IPS-20b (cell line): ENCODE results near the gene PRPF40B.

Source experiments
- H3K27ac ChIP-seq: one replicate; pipeline ENCODE4 v1.5.1; 2013; ENCODE audit warnings: low read length
- H3K27me3 ChIP-seq: 2 replicates; pipeline ENCODE4 v1.6.1; 2013; ENCODE audit warnings: mild to moderate bottlenecking, low read length, inconsistent platforms; ENCODE audit not compliant: insufficient read depth
- H3K36me3 ChIP-seq: 2 replicates; pipeline ENCODE4 v1.6.1; 2013; ENCODE audit warnings: low read depth, mild to moderate bottlenecking, inconsistent platforms, low read length, moderate library complexity; ENCODE audit not compliant: insufficient read depth
- H3K4me1 ChIP-seq: 2 replicates; pipeline ENCODE4 v1.6.1; 2013; ENCODE audit warnings: mild to moderate bottlenecking, control low read depth, inconsistent platforms, low read length, moderate library complexity; ENCODE audit not compliant: insufficient read depth
- H3K4me3 ChIP-seq: 2 replicates; pipeline ENCODE4 v1.5.1; 2013; ENCODE audit warnings: mild to moderate bottlenecking, low read length, inconsistent platforms
- H3K9ac ChIP-seq: 2 replicates; pipeline ENCODE4 v1.6.1; 2013; ENCODE audit warnings: low read depth, mild to moderate bottlenecking, inconsistent platforms, low read length, moderate library complexity
- H3K9me3 ChIP-seq: 2 replicates; pipeline ENCODE4 v1.6.1; 2013; ENCODE audit warnings: mild to moderate bottlenecking, low read depth, low read length, inconsistent platforms; ENCODE audit not compliant: insufficient read depth

The PRPF40B gene

DNA sequence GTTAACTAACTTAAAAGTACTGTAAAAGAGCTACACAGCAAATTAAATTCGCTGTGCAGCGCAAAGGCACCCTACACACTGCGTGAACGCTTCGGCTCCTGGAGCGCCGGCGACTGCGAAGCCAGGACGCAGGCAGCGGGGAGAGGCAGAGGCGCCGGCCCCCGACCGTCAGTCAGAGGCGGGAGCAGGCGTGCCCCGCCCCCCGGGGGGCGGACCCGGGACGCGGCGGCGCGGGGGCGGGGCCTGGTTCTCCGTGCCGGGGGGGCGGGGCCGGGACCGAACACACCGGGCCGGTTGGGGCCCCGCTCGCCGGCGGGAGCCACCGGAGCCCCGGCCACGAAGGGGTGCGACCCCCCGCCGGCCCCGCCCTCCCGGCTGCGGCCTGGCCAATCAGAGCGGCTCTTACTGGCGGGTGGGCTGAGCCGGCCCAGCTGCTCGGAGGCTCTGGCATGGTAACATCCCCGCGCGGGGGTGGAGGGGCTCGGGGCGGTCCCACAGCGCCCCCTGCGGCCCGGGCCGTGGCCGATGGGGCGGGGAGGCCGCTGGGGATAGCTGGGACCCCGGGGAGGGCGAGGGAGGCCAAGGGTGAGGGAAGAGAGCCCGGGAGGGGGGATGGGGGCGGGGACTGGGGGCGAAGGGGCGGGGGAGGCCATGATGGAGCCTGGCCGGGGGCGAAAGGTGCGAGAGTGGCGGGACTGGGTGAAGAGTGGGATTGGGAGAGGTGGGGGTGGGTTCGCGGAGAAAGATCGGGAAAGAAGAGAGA, at the start of gene PRPF40B:
Gene PRPF40B (plus strand): TSS at position 420 of the 763 bp plus-strand sequence. CDS start 30 bp downstream, at position 450.
- peak within 1 kb of the TSS; percentile 77 for H3K4me3 ChIP-seq
- peaks cover 10% of the 10 kb centered on the region for H3K4me1 ChIP-seq
- H3K27me3 ChIP-seq, result peaks cover 28% of the 10 kb centered on the region; the same call in 1 of the 2 replicates
- no peak within 1 kb of the TSS for H3K27ac ChIP-seq
- H3K9me3 ChIP-seq, result no peaks in the 10 kb centered on the region
- H3K36me3 ChIP-seq, result no peaks in the 10 kb centered on the region
- peak within 1 kb of the TSS; percentile 67 for H3K9ac ChIP-seq

DNA sequence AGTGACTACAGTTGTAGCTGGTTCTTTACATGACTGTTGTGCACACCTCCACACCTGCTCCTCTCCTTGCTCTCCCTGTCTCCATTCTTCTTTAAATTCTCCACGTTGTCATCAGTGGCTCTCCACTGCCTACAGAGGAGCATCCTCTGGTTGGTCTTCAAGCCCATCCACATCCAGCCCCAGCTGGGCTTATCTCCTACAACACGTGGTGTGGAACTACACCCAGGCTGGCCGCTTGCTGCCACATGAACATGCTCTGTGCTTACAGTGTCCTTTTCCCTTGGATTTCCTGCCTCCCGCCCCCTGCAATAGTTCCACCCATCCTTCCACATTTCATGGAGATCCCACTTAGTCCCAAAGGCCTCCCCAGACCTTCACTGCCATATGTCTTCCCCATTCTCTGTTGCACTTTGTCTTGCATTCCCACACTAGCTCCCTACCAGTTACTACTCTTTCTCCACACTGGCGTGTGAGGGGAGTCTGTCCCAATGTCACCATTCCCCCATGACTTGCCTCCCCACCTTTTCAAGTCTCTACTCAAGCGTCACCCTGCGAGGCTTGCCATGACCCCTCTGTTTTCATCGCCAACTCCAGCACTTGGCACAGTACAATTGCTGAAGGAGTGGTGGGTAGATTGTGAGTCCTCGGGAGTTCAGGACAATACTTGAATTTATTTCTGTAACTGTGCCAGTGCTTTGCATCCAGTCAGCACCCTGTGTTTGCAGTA, 45.6 kb upstream of the PRPF40B start:
- Histone ChIP-seq H3K36me3 (peaks cover 25% of the 10 kb centered on the region; the same call in 1 of the 2 replicates), H3K27me3 (no peaks in the 10 kb centered on the region), H3K4me3 (no peak overlapping the region), H3K27ac (no peak overlapping the region), H3K9me3 (no peaks in the 10 kb centered on the region), H3K9ac (no peak overlapping the region), H3K4me1 (0 out of 2 replicates have a peak, but pooled peaks cover 5% of the 10 kb centered on the region)

DNA sequence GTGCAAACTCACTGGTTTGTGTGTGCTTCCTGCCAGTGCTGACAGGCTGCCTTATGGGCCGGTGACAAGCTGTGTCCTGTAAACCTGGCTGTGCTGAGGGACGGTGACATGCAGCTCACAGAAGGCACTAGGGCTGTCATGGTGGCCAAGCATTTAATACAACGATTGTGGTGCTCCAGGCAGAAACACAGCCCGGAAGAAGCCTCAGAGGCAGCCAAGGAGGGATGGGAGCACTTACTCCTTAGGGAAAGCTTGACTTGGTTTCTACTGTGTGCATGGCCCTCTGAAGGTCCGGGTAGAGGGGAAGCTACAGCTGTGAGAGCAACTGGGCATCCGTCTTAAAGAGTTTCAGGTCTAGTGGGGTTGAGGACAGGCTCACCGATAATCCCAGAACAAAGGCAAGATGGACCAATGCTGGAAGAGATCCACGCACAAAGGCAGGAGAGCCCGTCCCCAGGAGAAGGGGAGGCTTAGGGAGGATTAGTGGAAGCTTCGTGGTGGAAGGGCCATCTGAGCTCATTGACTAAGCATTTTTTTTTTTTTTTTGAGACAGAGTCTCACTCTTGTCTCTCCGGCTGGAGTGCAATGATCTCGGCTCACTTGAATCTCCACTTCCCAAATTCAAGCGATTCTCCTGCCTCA, 44.8 kb upstream of the PRPF40B start:
- H3K4me3 ChIP-seq, result no peak overlapping the region
- no peaks in the 10 kb centered on the region for H3K27me3 ChIP-seq
- H3K9me3 ChIP-seq, result no peaks in the 10 kb centered on the region
- no peak overlapping the region for H3K9ac ChIP-seq
- peaks cover 29% of the 10 kb centered on the region for H3K36me3 ChIP-seq
- 0 out of 2 replicates have a peak, but pooled peaks cover 5% of the 10 kb centered on the region for H3K4me1 ChIP-seq
- H3K27ac ChIP-seq, result no peak overlapping the region

DNA sequence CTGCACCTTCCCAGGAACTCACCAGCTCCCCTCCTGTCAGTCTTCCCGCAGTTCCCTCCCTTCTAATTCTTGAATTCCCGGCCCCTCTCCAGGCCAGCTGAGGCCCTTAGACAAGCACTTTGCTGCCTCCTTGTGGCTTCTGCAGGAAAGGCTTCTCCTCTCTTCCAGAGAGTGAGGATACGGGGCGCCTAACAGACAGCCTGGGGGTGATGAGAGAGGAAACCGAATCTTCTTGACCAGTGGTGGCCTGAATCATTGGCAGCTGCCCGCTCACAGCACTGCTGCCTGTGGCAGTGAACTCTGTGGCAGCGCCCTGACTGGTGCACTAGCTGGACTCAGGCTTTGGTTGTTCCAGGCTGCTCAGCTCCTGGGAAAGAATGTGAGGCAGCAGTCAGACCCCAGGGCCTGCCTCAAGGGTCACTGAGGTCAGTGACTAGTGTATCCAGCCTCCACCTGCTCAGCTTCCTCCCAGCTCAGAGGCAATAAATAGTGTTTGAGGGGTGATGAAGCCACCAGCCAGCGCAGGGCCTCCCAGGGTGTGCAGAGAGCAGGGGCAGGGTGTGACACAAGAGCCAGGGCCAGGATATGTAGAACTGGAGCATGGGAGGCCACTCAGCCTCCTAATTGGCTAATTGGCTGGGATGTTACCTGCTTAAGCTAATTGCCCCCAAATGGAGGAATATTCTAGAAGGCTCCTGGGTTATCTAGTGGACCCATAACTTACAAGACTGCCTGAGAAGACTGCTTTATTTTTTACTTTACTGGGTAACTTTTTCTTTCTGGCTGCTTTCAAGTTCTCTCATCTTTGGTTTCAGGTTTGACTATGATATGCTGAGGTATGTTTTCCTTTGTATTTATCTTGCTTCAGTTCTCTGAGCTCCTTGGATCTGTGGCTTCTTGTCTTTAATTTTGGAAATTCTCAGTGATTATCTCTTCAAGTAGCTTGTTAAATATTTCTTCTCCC, 42.5 kb upstream of the PRPF40B start:
- 0 out of 2 replicates have a peak, but pooled peaks cover 5% of the 10 kb centered on the region for H3K4me1 ChIP-seq

DNA sequence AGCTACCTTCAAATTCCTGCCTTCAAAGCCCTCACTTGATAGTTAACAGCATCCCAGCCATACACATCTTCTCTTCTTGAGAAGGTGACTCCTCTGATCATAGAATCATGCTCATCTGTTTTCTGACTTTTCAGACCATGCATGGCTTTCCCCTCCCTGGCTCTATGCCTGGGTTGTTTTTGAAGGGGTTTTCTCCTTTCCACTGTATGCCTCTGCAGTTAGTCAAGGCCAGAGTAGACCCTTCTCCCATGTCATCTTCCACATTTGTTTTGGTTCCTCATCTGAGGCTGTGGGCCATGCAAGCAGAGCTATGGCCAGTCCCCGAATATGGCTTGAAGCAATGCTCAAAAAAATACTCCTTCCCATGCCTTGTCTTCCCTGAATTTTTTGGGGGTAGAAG, 41.2 kb upstream of the PRPF40B start:
- Histone ChIP-seq H3K27ac (no peak overlapping the region), H3K4me1 (0 out of 2 replicates have a peak, but pooled peaks cover 5% of the 10 kb centered on the region), H3K4me3 (no peak overlapping the region), H3K9ac (no peak overlapping the region), H3K27me3 (no peaks in the 10 kb centered on the region), H3K9me3 (no peaks in the 10 kb centered on the region), H3K36me3 (peaks cover 13% of the 10 kb centered on the region; the same call in 1 of the 2 replicates)

More for the DNA sequence above, 42.5 kb upstream of the PRPF40B start:
- H3K27me3 ChIP-seq, result no peaks in the 10 kb centered on the region
- no peak overlapping the region for H3K27ac ChIP-seq
- 0 out of 2 replicates have a peak overlapping the region, but pooled peaks have one; percentile 4 for H3K4me3 ChIP-seq
- peaks cover 17% of the 10 kb centered on the region for H3K36me3 ChIP-seq
- no peak overlapping the region for H3K9ac ChIP-seq
- no peaks in the 10 kb centered on the region for H3K9me3 ChIP-seq

DNA sequence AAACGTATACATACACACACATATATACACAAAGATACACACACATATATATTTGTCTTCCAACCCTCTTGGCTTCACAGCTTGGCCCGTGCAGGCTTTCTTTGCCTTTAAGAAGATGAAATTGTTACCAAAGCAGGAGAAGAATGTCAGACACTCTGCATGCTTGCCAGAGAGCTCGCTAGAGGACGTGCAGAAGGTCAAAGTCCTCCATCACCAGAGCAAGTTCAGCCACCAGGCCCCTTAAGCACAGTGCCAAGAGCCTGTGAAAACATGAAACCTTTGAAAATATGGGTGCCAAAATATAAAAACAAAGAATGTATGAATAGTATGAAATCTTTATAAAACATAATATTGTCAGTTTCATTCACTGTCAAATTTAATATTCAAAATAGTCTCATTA, 40.5 kb upstream of the PRPF40B start:
- no peak overlapping the region for H3K27ac ChIP-seq
- H3K36me3 ChIP-seq, result peaks cover 13% of the 10 kb centered on the region; the same call in 1 of the 2 replicates
- H3K9me3 ChIP-seq, result no peaks in the 10 kb centered on the region
- 0 out of 2 replicates have a peak, but pooled peaks cover 5% of the 10 kb centered on the region for H3K4me1 ChIP-seq
- H3K27me3 ChIP-seq, result no peaks in the 10 kb centered on the region
- H3K9ac ChIP-seq, result no peak overlapping the region
- H3K4me3 ChIP-seq, result no peak overlapping the region

DNA sequence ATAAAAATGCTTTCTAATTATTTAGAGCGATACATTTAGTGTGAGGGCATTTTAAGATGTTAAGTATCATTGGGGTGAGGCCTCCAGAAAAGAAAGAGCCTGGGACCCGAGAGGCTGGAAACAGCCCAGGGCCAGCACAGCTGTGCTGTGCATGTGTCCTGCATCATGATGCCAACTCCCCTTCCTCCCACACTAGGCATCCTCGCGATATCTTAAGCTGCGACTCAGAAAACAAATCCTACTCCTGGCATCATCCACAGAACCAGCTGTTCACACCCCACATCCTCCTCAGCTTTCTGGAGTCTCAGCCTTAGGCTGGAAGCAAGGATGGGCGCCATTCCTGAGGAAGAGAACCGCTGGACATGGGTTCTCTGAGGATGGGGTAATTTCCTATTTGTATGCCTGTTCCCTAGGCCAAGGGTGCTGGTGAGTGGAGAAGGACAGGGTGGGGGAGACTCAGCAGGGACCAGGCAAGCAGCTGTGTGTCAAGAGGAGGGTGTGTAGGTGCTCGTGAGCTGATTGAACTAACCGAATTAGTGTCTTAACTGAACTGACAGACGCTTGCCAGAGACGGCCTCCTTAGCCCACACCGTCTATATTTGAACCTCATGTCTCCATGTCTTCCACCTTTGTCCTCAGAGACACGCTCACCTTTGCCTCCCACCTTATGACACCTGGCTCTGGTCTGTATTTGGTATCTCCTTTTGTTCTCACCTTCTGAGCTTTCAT, 39.8 kb upstream of the PRPF40B start:
- H3K27me3 ChIP-seq, result no peaks in the 10 kb centered on the region
- no peak overlapping the region for H3K4me3 ChIP-seq
- H3K9me3 ChIP-seq, result no peaks in the 10 kb centered on the region
- H3K4me1 ChIP-seq, result 0 out of 2 replicates have a peak, but pooled peaks cover 5% of the 10 kb centered on the region
- no peak overlapping the region for H3K9ac ChIP-seq
- H3K27ac ChIP-seq, result no peak overlapping the region
- H3K36me3 ChIP-seq, result peaks cover 13% of the 10 kb centered on the region; the same call in 1 of the 2 replicates

DNA sequence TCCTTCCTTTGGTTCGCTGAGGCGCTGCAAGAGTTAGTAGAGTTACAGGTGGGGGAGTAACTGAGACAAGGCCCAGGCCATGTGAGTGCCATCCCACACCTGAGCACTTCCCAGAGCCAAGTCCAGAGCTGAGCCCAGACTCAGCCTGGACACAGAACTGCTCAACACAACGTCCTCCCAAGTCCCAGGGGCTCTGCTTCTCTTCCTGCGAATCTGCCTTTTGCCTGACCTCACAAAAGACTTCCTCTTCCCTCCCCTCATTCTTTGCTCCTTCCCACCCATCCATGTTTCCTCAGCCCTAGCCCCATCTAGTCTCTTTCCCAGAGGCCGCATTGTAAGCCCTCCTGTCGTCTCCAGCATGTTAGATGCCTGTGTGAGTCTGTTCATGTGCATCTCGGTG, 38.8 kb upstream of the PRPF40B start:
- Histone ChIP-seq H3K4me1 (0 out of 2 replicates have a peak, but pooled peaks cover 5% of the 10 kb centered on the region), H3K36me3 (peaks cover 13% of the 10 kb centered on the region; the same call in 1 of the 2 replicates), H3K9ac (no peak overlapping the region), H3K27ac (no peak overlapping the region), H3K4me3 (no peak overlapping the region), H3K27me3 (no peaks in the 10 kb centered on the region), H3K9me3 (no peaks in the 10 kb centered on the region)

DNA sequence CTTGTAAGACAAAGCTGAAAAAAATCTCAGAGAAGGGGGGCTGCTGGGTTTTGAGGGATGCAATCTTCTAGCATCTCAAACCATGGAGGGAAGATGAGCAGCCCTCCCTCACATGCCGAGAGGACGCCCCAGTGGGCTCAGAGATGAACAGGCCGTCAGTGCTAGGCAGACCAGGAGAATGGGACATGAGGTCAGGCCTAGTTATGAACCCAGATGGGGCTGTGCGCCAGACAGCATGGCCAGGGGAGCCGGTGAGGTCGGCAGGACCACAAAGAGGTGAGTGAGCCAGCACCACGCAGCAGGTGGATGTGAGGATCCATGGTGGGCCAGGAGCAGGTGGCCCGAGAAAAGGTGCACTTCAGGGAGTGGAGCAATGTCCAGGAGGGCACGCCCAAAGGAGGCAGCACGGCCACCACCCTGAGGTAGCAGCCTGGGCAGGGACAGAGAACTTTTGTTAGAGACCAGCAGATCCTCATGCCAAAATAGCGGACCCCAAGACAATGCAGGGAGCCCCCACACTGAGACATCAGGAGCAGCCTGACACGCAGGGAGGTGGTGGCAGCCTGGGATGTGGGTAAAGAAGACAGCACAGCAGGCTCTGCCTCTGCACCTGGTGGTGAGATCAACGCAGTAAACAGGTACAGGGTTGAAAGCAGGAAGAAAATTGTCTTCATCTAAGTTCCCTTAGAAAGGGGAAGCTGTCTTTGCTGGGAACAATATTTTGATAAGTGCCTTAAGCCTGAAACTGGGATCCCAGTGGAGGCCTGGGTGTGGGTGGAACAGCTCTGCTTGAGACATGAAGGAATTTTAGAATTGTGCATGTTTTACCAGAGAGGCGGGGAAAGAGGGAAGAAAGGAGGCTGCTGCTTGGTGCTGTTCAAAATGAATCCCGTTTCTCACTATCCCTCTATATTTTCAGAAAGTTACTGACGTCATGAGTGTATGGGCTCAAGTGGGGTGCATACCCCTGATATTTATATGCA, 37.6 kb upstream of the PRPF40B start:
- Histone ChIP-seq H3K4me1 (0 out of 2 replicates have a peak, but pooled peaks cover 5% of the 10 kb centered on the region), H3K36me3 (peaks cover 13% of the 10 kb centered on the region; the same call in 1 of the 2 replicates), H3K9ac (no peak overlapping the region), H3K27ac (no peak overlapping the region), H3K4me3 (no peak overlapping the region), H3K9me3 (no peaks in the 10 kb centered on the region), H3K27me3 (no peaks in the 10 kb centered on the region)
